Measurements from ENCODE around the gene ZFPM1.

The ZFPM1 gene

GRCh38 chr16:88422733-88423447, 30.2 kb upstream of the ZFPM1 start:
- H2AFZ ChIP-seq (ENCODE audit: low read depth, low read length) = no peak overlapping the region
- no peaks in the 10 kb centered on the region for H4K20me1 ChIP-seq (ENCODE audit: insufficient read depth, low read length)
- TF ChIP-seq EZH2phosphoT487 (IDR thresholded peaks at IDR 0.05; ENCODE audit: low read depth) = no peak
- TF ChIP-seq, protein P1, sequence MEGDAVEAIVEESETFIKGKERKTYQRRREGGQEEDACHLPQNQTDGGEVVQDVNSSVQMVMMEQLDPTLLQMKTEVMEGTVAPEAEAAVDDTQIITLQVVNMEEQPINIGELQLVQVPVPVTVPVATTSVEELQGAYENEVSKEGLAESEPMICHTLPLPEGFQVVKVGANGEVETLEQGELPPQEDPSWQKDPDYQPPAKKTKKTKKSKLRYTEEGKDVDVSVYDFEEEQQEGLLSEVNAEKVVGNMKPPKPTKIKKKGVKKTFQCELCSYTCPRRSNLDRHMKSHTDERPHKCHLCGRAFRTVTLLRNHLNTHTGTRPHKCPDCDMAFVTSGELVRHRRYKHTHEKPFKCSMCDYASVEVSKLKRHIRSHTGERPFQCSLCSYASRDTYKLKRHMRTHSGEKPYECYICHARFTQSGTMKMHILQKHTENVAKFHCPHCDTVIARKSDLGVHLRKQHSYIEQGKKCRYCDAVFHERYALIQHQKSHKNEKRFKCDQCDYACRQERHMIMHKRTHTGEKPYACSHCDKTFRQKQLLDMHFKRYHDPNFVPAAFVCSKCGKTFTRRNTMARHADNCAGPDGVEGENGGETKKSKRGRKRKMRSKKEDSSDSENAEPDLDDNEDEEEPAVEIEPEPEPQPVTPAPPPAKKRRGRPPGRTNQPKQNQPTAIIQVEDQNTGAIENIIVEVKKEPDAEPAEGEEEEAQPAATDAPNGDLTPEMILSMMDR (IDR thresholded peaks at IDR 0.05; ENCODE audit: low read depth, low read length) = no peak
- no peak overlapping the region for H3K27ac ChIP-seq (ENCODE audit: low read length)
- H3K9me3 ChIP-seq (ENCODE audit: insufficient read depth, low read length) = no peaks in the 10 kb centered on the region
- H3K4me3 ChIP-seq (ENCODE audit: low read length) = no peak overlapping the region
- no peak overlapping the region for H3K4me2 ChIP-seq (ENCODE audit: low read length)
- no peaks in the 10 kb centered on the region for H3K79me2 ChIP-seq (ENCODE audit: low read length)
- H3K4me1 ChIP-seq (ENCODE audit: low read length) = no peaks in the 10 kb centered on the region
- no peak overlapping the region for H3K9ac ChIP-seq (ENCODE audit: low read length)
- H3K27me3 ChIP-seq (ENCODE audit: low read depth, low read length) = no peaks in the 10 kb centered on the region
- H3K36me3 ChIP-seq (replicated peaks; ENCODE audit: low read depth, low read length) = no peaks in the 10 kb centered on the region

- no peak overlapping the region for H3K9ac ChIP-seq (ENCODE audit: low read length)
- no peak overlapping the region for H3K4me2 ChIP-seq (ENCODE audit: low read length)
- no peaks in the 10 kb centered on the region for H3K27me3 ChIP-seq (ENCODE audit: low read depth, low read length)
- no peaks in the 10 kb centered on the region for H4K20me1 ChIP-seq (ENCODE audit: insufficient read depth, low read length)
- H3K79me2 ChIP-seq (ENCODE audit: low read length) = no peaks in the 10 kb centered on the region
- no peak overlapping the region for H2AFZ ChIP-seq (ENCODE audit: low read depth, low read length)
- no peak overlapping the region for H3K4me3 ChIP-seq (ENCODE audit: low read length)
- H3K4me1 ChIP-seq (ENCODE audit: low read length) = no peaks in the 10 kb centered on the region
- no peaks in the 10 kb centered on the region for H3K36me3 ChIP-seq (replicated peaks; ENCODE audit: low read depth, low read length)
- no peak overlapping the region for H3K27ac ChIP-seq (ENCODE audit: low read length)
- H3K9me3 ChIP-seq (ENCODE audit: insufficient read depth, low read length) = no peaks in the 10 kb centered on the region
- no peak for TF ChIP-seq EZH2phosphoT487 (IDR thresholded peaks at IDR 0.05; ENCODE audit: low read depth)
- TF ChIP-seq, protein P1 (IDR thresholded peaks at IDR 0.05; ENCODE audit: low read depth, low read length) = no peak
These were observed 29.6 kb upstream of the ZFPM1 start for GRCh38 chr16:88423448-88423850.

- Histone ChIP-seq H3K36me3 (replicated peaks; ENCODE audit: low read depth, low read length) (no peaks in the 10 kb centered on the region), H3K4me2 (ENCODE audit: low read length) (no peak overlapping the region), H3K9me3 (ENCODE audit: insufficient read depth, low read length) (no peaks in the 10 kb centered on the region), H3K27ac (ENCODE audit: low read length) (no peak overlapping the region), H3K9ac (ENCODE audit: low read length) (no peak overlapping the region), H3K4me1 (ENCODE audit: low read length) (no peaks in the 10 kb centered on the region), H4K20me1 (ENCODE audit: insufficient read depth, low read length) (no peaks in the 10 kb centered on the region), H3K79me2 (ENCODE audit: low read length) (no peaks in the 10 kb centered on the region), H2AFZ (ENCODE audit: low read depth, low read length) (no peak overlapping the region), H3K4me3 (ENCODE audit: low read length) (no peak overlapping the region), H3K27me3 (ENCODE audit: low read depth, low read length) (no peaks in the 10 kb centered on the region)
- TF ChIP-seq, protein P1 (IDR thresholded peaks at IDR 0.05; ENCODE audit: low read depth, low read length) = no peak
- no peak for TF ChIP-seq EZH2phosphoT487 (IDR thresholded peaks at IDR 0.05; ENCODE audit: low read depth)
These were observed 28.4 kb upstream of the ZFPM1 start for GRCh38 chr16:88424587-88425235.

DNA sequence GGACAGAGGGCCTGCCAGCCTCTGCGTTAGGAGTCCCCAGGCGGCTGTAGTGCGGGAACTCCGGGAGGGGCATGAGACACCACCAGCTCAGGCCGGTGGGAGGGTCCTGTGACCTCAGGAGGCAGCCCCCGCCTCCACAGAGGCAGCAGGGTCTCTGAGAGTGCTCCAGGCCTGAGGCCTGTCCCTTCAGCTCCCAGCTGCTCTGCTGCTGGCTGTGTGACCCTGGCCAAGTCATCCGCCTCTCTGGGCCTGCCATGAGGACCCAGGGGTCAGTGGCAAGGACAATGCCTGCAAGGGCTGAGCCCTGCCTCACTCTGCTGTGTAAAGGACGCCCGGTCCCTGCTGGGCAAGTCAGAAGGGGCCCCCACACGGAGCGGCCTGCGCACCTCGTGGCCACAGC, 27.1 kb upstream of the ZFPM1 start:
- H3K9ac ChIP-seq (ENCODE audit: low read length) = no peak overlapping the region
- no peaks in the 10 kb centered on the region for H3K79me2 ChIP-seq (ENCODE audit: low read length)
- no peaks in the 10 kb centered on the region for H3K9me3 ChIP-seq (ENCODE audit: insufficient read depth, low read length)
- H3K36me3 ChIP-seq (replicated peaks; ENCODE audit: low read depth, low read length) = no peaks in the 10 kb centered on the region
- H3K27ac ChIP-seq (ENCODE audit: low read length) = no peak overlapping the region
- H3K4me1 ChIP-seq (ENCODE audit: low read length) = peaks cover 1% of the 10 kb centered on the region; the same call in 1 of the 2 replicates
- no peak overlapping the region for H2AFZ ChIP-seq (ENCODE audit: low read depth, low read length)
- no peak for TF ChIP-seq EZH2phosphoT487 (IDR thresholded peaks at IDR 0.05; ENCODE audit: low read depth)
- TF ChIP-seq, protein P1 (IDR thresholded peaks at IDR 0.05; ENCODE audit: low read depth, low read length) = no peak
- H3K4me2 ChIP-seq (ENCODE audit: low read length) = no peak overlapping the region
- H3K4me3 ChIP-seq (ENCODE audit: low read length) = no peak overlapping the region
- H3K27me3 ChIP-seq (ENCODE audit: low read depth, low read length) = peaks cover 2% of the 10 kb centered on the region
- H4K20me1 ChIP-seq (ENCODE audit: insufficient read depth, low read length) = no peaks in the 10 kb centered on the region

Measured in OCI-LY3 (cell line).